Erythroblast (primary cell): ENCODE results near the gene PIK3R2.

Experiments used
- DNase-seq, 2 experiments: peaks; one replicate each; lab custom pipeline; 2025; lab: John Stamatoyannopoulos, UW
- GATA1 ChIP-seq: IDR thresholded peaks from 2 replicates; pipeline ENCODE4 v1.6.1; 2011; ENCODE audit warnings: low read depth, mild to moderate bottlenecking, control low read depth, low read length, moderate library complexity
- POLR2A ChIP-seq: IDR thresholded peaks from 2 replicates; pipeline ENCODE4 v1.6.1; 2011; ENCODE audit warnings: mild to moderate bottlenecking, low read length

The PIK3R2 gene

GRCh38 chr19:18167011-18167410 lies 14.0 kb downstream of the PIK3R2 start:
- no peak for DNase-seq
- TF ChIP-seq POLR2A (no peak), GATA1 (no peak)

DNA sequence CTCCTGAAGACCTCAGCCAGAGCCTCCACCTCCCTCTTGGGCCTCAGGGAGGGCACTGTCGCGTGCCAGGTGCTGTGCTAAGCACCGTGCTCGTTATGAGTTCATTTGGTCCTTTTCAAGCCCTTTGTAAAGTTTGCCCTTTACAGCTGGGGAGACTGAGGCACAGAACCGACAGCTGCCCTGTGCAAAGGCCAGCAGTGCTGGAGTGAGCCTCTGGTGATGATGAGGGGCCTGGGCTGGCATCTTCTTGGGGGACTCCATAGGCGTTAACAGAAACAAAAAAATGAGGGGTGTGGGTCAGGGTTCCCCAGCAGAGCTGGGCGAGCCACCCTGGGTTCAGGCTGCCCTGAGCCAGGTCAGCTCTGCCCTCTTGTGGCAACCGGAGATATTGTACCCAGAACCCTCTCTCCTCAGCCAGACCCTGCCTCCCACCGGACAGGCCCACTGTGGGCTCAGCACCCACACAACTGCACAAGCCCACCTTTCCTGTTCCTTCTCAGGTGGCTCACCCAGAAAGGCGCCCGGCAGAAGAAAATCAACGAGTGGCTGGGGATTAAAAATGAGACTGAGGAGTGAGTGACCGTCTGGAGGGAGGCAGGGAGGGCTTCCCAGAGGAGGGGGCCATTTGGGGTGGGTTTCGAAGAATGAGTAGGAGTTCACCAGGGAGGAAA lies 15.1 kb downstream of the PIK3R2 start:
- peak in 1 of 2 experiments; percentile 80 for DNase-seq
- no peak for TF ChIP-seq POLR2A

- TF ChIP-seq POLR2A: no peak
- no peak for TF ChIP-seq GATA1
- DNase-seq: no peak
Observed at GRCh38 chr19:18168673-18169381, 15.9 kb downstream of the PIK3R2 start.

DNA sequence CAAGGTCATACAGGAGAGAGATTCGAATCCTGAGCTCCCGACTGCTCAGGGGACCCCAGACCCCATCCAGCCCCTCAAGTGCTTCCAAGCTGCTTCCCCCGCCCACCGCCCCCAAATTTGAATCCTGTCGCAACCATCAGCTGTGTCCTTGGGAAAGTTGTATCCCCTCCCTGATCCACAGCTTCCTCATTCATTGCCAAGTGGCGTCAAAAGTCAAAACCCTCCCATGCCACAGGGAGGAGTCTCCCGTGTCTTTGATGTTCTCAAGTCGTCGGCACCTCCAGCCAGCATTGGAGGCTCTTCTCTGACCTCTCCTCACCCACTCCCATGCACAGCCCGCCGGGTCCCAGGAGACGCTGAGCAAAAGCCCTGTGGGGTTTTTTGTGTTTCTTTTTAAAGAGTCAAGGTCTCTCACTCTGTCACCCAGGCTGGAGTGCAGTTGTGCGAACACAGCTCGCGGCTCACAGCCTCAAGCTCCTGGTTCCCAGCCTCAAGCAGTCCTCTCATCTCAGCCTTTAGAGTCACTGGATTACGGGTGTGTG lies 17.8 kb downstream of the PIK3R2 start:
- TF ChIP-seq GATA1 (no peak), POLR2A (no peak)
- no peak for DNase-seq

DNA sequence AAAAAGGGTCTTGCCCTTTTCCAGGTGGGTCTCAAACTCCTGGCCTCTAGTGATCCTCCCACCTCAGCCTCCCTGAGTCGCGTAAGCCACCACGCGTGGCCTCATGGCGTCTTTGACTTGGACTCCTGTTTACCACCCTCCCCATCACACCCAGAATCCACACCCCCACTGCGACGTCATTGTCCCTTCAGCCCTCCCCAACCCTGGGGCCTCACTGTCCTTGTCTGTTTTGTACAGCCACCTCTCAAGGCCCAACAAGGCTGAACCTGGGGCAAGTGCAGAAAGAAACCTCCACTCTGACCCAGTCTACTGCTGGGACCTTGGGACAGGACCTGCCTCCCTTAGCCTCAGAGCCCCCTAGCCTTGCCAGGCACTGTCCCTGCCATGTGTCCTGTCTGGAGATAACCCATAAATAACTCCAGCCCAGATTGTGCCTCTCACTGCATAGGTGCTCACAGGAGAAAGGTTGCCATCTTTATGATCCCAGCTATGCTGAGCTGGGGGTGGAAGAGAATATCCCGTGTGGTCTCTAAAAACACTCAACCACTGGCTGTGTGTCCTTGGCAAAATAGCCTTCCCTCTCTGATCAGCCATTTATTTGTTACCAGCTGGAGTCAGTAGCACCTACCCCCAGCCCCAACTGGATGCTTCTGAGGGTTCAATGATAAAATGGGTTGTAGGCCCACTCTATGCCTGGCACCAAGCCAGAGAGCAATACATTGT lies 18.8 kb downstream of the PIK3R2 start:
- TF ChIP-seq POLR2A (peak; percentile 10), GATA1 (no peak)
- DNase-seq: peak in 1 of 2 experiments; percentile 44

GRCh38 chr19:18172331-18173053 lies 19.5 kb downstream of the PIK3R2 start:
- TF ChIP-seq POLR2A (no peak), GATA1 (no peak)
- no peak for DNase-seq

DNA sequence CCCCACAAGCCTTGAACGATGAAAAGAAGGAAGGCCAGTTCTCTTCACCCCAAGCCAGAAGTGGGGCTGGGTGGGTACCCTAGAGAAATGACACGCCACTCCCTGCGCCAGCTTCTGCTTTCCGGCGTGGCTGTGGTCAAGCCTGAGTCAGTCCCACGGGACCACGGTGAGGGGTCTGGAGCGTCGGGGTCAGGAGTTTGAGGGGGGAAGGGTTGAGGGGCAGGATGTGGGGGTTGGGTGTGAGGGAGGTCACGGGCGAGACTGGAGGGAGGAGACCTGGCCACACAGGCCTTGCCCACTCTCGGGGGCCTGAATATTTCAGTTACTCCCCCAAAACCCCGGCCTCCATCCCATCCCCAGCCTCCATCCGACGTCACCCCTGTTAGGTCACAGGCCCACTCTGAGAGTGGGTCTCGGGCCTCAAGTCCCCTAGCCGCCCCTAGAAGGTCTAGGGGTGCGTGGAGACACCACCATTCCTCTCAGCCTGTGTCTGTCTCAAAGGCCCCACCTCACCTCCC lies 20.1 kb downstream of the PIK3R2 start:
- DNase-seq: no peak
- no peak for TF ChIP-seq POLR2A
- TF ChIP-seq GATA1: no peak

DNA sequence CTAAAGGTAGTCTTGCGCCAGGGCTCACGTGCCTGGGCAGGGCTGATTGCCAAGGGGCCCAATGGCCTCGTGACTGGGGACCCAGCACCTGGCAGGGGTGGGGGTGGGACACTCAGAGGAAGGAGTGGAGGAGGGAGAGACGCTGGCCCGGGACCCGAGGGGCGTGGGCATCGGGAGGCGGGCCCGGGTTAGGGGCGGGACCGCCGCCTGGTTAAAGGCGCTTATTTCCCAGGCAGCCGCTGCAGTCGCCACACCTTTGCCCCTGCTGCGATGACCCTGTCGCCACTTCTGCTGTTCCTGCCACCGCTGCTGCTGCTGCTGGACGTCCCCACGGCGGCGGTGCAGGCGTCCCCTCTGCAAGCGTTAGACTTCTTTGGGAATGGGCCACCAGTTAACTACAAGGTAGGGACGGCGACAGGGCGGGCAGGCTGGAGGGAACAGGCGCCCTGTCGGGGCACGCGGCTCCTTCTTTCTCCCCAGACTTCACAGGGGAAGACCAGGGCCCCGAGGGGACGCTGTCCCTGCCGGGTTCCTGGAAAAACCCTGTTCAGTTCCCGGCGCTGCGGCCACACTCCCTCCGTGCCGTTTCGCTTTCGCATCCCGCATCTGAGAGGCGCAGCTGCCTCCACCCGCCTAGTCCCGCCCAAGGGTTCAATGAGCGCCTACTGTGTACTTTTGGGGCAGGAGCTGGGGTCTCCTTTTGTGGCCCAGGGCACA lies 20.8 kb downstream of the PIK3R2 start, which contains the start of gene IFI30:
IFI30 (plus strand) TSS at position 242 of the 717 bp plus-strand sequence; CDS start at position 271, 29 bp downstream.
- DNase-seq: peak in 1 of 2 experiments; percentile 83
- TF ChIP-seq GATA1: no peak
- TF ChIP-seq POLR2A: peak; percentile 43

- TF ChIP-seq POLR2A (no peak), GATA1 (no peak)
- DNase-seq: no peak
Observed at GRCh38 chr19:18174983-18175382, 22.0 kb downstream of the PIK3R2 start.

- TF ChIP-seq GATA1: no peak
- TF ChIP-seq POLR2A: no peak
Observed at GRCh38 chr19:18176367-18177310, 23.7 kb downstream of the PIK3R2 start.

GRCh38 chr19:18179957-18180356 lies 27.0 kb downstream of the PIK3R2 start:
- DNase-seq: no peak
- TF ChIP-seq POLR2A: no peak
- TF ChIP-seq GATA1: no peak

More at GRCh38 chr19:18176367-18177310, 23.7 kb downstream of the PIK3R2 start:
- DNase-seq: peak; percentile 79 to 89
